DMS53 treated with DMSO at 0.1 percent for 48 hours (cell line): ENCODE data around the gene KRTAP2-4.
A peak's percentile ranks its signal among the peaks of the same experiment; 100 is the strongest.
"Not testable (repeated sequence)": the region's sequence is repeated elsewhere in the genome, so short reads cannot be mapped to it uniquely, and the experiment has no call there.

Experiments
- DNase-seq: peaks from one replicate; lab custom pipeline; 2025; ENCODE audit not compliant: unreplicated experiment; lab: John Stamatoyannopoulos, UW

The KRTAP2-4 gene

DNA sequence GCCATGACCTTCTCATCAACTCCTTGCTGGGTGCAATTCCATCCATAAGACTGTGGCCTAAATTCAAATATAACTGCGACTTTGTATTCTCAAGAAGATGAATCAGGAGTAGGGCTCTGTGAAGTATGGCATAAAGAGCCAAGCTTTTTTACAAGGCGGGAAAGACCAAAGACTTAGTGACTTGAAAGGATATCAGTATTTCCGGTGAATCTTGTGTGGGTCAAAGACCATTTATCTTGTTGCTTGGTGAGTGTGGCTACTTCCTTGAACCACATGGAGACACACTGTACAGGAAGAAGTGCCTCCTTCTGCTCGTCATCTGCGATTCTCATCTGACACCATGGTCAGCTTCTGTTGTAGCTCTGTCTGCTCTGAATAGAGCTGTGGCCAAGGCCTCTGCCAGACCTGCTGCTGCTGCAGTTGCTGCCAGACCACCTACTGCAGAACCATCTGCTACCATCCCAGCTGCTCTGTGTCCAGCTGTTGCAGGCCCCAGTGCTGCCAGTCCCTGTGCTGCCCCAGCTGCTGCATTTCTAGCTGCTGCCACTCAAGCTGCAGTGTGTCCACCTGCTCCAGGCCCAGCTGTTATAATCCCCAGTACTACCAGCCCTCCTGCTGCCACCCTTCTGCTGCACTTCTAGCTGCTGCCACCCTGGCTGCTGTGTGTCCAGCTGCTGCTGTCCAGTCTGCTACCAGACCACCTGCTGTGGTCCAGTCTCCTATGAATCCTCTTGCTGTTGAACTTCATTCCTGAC is 6.1 kb upstream of the KRTAP2-4 start:
- DNase-seq = peak; percentile 6

DNA sequence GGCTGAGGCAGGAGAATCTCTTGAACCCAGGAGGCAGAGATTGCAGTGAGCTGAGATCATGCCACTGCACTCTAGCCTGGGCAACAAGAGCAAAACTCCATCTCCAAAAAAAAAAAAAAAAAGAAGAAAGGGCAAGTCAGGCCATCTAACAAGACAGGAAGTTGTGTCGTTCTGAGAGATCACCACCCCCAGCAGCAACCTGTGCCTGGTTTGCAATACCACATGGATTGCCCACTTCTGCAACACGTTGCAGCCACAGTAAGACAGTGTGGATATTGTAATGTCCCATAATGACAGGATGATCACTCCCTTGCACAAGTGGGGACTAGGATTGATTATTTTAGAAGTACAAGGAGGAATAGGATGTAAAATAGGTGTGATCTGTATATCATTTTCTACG is 3.4 kb upstream of the KRTAP2-4 start:
- DNase-seq = no peak

DNA sequence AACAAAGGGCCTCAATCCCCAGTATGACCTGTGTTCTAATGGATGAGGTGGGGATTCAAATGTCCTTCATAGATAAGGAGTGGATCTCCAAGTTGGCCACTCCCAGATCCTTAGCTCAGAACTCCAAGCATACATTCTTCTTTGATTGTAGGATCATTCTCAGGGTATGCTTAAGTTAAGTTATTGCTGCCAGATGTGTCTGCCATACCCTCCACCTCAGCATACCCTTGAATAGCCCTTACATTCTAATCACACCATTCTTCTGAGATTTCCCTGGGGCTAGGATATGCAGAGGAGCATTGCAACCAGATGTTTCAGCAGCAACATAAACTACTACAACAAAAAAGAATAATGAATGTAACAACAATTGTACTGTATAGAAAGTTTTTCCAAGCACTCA is 1.6 kb upstream of the KRTAP2-4 start:
- no peak for DNase-seq

DNA sequence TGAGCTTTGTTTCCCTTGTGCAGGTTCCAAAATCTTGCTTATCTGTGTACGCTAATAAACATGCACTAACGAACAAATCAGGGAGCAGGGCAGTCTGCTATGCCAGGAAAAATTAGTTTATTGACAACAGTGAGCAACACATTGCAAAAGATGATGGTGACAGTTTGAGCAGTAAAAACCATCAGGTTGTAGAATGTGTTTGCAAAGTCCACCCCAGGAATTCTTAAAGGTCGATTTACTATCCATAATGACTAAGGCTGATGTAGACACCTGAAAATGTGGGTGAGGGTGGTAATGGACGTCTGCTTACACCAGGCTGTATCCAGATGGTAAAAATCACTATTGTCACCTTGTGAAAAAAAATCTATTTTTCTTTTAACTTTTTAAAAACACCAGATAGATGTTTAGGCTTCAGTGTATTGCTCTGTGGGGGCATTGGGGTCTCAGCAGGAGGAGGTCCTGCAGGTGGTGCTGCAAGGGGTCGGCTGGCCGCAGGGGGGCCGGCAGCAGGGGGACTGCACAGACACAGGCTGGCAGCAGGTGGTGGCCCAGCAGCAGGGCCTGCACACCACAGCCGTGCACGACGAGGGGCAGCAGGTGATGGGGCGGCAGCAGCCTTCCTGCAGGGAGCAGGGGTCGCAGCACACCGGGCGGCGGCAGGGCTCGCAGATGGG is 526 bp downstream of the KRTAP2-4 start:
- DNase-seq = not testable (repeated sequence)

DNA sequence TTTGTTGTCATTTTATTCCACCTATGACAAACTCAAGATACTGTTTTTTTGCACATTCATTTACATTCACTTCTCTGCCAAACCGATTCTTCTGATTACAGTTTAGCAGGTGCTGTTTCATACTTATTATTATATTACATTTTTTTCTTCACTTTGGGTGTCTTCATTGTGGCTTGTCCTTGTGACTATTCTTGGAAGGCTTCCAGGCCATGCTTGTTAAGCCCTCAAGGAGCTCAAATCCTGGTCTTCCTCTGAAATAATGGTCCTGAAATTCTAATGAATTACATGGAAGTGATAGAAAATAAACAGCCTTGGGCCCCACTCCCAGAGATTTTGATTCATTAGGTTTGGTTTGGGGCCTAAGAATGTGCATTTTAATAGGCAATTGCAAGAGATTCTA is 1.4 kb downstream of the KRTAP2-4 start:
- DNase-seq = no peak

DNA sequence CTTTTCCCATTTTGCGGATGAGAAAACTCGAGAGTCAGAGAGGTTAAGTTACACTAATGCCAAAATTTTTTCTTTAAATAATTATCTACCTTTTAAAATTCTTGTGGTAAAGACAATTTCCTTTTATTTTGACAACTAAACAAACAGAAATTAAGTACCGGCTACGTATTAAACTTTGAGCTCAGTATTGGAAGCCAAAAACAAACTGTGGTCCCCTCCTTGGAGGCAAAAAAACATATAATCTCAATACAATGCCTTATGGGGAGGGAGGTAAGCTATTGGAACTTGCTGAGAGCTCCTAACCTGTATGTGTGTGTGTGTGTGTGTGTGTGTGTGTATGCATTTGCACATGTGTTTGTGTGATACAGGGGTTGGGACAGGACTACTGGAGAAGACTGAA is 2.2 kb downstream of the KRTAP2-4 start:
- DNase-seq = no peak

DNA sequence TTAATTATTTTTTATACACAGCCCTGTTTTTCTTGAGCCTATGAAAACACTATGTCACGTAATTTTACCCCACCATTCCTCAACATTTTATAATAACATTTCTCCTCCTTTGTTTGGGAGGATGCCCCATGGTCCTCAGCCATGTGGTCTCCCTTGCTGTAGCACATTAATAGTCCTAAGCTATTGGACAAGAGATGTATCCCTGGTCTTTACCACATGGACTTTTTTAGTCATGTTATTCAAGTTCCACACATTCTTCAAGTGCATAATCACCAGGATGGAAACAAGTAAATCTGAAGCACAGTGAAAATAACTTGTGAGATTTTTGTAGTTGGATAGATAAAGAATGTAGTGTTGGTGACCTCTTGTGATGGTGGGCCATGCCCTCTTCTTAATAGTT is 3.7 kb downstream of the KRTAP2-4 start:
- no peak for DNase-seq

DNA sequence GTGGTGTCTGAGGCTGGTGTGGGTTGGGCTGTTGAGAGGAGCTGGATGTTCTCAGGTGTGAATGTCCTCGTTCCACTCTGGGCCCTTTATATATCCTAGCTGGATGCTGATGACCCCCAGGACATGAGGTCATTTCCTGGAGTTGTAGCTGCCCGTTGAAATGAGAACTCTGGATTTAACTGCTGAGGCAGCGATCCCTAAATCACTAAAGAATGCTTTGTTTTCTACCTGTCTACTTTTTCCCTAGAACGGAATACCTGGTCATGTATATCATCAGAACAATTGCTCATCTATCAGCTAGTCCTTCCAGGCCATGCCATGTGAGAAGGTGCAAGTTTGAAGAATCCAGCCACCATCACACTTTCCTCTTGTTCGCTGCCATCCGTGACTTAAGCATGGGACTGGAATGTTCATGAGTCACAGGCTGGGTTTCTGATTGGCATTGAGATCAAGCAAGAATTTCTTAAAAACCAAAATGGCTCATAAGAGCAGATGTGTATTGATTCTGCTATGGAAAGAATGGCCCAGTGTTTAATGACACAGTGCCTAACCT is 5.6 kb downstream of the KRTAP2-4 start, which contains the start of gene KRTAP2-3:
Gene KRTAP2-3 (minus strand): TSS at position 63 of the 553 bp plus-strand sequence. CDS start 64 bp downstream, outside the sequence.
- no peak for DNase-seq

DNA sequence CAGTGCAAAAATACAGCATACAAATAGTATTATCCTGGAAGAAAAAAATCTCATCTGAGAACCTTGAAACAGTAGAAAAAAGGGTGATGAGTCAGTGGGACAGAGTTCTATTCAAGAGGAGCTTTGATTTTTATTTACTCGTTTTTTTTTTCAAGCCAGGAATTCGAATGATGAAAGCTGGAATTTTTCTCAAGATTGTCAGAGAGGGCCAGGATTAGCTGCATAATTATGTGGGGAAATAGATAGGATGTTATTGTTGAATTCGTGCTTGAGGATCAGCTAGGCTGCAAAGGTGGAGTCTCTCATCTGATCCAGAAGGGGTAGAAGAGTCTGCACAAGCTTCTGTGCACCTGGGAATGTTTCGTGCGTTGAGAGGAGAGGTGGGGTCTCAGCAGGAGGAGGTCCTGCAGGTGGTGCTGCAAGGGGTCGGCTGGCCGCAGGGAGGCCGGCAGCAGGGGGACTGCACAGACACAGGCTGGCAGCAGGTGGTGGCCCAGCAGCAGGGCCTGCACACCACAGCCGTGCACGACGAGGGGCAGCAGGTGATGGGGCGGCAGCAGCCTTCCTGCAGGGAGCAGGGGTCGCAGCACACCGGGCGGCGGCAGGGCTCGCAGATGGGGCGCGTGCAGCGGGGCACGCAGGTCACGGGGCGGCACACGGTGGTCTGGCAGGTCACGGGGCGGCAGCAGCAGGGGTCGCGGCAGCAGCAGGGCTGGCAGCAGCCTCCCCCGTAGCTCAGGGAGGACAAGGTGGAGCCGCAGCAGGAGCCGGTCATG is 6.2 kb downstream of the KRTAP2-4 start:
- not testable (repeated sequence) for DNase-seq

DNA sequence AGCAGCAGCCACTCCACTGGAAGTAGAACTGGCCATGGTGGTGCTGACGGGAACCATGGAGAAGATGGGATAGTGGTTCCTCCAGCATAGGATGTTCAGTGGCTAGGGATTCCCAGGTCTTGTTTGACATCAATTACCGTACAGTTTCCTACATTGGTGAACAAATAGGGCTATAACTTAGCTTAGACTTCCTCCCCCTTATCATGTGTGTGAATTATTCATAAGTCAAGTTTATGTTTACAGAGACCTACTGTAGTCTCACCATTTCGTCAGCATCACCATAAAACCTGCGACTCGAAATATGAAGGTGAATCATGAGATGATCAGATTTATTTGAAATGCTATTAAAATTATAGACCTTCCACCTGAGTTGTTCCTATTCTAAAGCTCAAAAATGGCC is 6.9 kb downstream of the KRTAP2-4 start:
- DNase-seq = no peak

DNA sequence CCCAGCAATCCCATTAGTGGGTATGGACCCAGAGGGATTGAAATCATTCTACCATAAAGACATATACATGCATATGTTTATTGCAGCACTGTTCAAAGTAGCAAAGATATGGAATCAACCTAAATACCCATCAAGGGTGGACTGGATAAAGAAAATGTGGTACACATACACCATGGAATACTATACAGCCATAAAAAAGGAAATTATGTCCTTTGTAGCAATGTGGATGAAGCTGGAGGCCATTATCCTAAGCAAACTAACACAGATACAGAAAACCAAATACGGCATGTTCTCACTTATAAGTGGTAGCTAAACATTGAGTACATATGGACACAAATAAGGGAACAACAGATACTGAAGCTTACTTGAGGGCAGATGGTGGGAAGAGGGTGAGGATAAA is 8.1 kb downstream of the KRTAP2-4 start:
- DNase-seq = no peak

DNA sequence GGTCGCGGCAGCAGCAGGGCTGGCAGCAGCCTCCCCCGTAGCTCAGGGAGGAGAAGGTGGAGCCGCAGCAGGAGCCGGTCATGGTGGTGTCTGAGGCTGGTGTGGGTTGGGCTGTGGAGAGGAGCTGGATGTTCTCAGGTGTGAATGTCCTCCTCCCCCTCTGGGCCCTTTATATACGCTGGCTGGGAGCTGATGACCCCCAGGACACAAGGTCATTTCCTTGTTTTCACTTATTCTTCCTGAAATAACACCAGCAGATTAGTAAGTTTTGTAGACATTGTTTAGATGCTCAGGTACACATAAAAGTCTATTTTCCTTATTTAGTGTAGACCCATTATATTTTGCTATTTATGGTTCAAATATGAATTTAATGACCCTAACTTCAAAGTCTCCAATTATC is 10.5 kb downstream of the KRTAP2-4 start, which contains the start of gene KRTAP2-2:
Gene KRTAP2-2 (minus strand): TSS at position 101 of the 400 bp plus-strand sequence. CDS start 19 bp downstream, at position 82.
- not testable (repeated sequence) for DNase-seq

DNA sequence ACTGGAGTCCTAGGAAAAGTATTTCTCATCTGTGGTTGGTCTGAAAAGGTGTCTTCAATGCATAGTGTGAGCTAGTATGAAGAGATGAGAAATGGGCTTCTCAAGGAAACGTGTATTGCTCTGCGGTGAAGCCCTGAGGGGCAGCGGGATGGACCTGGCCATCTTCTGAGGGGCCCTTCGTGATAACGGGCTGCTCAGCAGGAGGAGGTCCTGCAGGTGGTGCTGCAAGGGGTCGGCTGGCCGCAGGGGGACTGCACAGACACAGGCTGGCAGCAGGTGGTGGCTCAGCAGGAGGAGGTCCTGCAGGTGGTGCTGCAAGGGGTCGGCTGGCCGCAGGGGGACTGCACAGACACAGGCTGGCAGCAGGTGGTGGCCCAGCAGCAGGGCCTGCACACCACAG is 11.1 kb downstream of the KRTAP2-4 start:
- DNase-seq = not testable (repeated sequence)

DNA sequence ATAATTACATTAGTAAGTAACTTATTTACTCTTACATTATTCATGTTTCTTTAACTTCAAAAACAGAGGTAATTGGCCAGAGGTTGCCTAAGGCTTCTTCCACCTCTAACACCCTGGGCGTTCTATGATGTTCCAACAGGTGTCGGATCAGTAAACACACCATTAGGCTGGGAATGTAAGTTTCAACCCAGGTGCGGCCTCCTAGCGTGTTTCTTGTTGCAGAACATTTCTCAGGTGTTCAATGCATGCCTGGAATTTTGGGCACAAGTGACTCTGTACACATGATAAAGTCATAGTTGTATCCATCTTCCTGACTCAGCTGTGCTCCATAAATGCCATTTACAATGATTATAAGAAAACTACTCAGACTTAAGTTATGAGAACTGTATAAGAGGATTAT is 11.7 kb downstream of the KRTAP2-4 start:
- no peak for DNase-seq

DNA sequence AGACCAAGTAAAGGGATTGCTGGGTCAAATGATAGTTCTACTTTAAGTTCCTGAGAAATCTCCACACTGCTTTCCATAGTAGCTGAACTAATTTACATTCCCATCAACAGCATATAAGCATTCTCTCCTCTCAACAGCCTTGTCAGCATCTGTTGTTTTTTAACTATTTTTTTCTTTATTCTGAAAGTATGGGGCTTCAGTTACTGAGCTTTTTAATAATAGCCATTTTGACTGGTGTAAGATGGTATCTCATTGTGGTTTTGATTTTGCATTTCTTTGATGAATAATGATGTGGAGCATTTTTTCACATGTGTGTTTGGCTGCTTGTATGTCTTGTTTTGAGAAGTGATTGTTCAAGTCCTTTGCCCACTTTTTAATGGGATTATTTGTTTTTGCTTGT is 13.1 kb downstream of the KRTAP2-4 start:
- no peak for DNase-seq

DNA sequence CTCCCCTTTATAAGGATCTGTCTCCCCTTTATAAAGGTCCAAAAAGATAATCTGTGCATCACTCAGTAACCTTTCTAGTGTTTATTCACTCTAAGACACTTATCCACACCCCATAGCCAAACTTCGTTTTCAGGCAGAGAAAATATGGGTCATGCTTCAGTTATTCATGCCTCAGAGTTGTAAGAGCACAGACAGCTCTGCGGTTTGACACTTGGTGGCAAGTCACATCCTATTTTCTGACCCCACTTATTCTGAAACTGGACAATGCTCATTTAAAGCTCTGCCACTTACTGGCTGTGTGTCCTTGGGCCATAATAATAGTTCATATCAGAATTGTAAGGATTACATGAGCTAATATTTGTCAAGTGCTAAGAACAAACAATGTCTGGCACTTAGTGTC is 16.6 kb downstream of the KRTAP2-4 start:
- no peak for DNase-seq

DNA sequence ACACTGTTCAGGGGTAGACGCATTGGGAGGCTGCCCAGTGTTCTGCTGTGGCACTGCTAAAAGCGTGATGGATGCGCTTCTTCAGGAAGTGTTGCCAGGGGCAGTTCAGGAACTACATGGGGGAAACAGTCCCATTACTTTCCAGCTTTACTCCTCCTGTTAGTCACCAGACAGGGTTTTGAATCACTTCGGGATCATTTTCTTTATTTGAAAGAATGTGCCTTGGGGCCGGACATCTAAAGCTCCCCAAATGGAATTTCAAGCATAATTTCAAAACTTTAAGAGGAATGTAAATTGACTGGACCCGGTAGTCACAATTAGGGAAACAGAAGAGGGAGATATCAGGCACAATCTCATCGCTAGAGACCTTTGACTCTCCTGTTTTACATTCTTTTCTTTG is 17.2 kb downstream of the KRTAP2-4 start:
- DNase-seq = no peak

DNA sequence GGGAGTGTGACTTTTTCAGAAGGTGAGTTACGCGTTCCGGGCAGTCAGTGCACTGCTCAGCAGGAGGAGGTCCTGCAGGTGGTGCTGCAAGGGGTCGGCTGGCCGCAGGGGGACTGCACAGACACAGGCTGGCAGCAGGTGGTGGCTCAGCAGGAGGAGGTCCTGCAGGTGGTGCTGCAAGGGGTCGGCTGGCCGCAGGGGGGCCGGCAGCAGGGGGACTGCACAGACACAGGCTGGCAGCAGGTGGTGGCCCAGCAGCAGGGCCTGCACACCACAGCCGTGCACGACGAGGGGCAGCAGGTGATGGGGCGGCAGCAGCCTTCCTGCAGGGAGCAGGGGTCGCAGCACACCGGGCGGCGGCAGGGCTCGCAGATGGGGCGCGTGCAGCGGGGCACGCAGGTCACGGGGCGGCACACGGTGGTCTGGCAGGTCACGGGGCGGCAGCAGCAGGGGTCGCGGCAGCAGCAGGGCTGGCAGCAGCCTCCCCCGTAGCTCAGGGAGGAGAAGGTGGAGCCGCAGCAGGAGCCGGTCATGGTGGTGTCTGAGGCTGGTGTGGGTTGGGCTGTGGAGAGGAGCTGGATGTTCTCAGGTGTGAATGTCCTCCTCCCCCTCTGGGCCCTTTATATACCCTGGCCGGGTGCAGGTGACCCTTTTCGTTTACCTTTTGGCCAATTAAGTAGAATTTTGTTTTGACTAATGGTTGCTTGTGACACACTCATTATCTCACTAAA is 18.8 kb downstream of the KRTAP2-4 start, which contains the start of gene KRTAP2-1:
Gene KRTAP2-1 (minus strand): TSS at position 582 of the 731 bp plus-strand sequence. CDS start 49 bp downstream, at position 533.
- DNase-seq = not testable (repeated sequence)

DNA sequence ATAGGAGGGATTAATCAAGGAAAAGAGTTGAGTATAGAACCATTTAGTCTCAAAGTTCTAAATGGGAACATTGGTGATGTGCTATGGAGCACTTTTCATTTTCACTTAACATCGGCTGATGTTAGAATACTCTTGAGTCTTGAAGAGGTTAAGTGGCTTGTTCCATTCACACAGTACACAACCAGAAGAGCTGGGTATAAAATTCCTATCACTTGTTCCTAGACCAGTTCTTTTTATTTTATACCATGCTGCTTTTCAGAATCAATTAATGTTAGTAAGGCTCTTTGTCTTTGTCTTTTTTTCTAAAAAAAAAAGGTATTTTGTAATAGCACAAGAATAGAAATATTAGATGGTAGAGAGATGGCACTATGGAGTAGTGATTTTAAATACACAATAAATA is 22.7 kb downstream of the KRTAP2-4 start:
- no peak for DNase-seq

DNA sequence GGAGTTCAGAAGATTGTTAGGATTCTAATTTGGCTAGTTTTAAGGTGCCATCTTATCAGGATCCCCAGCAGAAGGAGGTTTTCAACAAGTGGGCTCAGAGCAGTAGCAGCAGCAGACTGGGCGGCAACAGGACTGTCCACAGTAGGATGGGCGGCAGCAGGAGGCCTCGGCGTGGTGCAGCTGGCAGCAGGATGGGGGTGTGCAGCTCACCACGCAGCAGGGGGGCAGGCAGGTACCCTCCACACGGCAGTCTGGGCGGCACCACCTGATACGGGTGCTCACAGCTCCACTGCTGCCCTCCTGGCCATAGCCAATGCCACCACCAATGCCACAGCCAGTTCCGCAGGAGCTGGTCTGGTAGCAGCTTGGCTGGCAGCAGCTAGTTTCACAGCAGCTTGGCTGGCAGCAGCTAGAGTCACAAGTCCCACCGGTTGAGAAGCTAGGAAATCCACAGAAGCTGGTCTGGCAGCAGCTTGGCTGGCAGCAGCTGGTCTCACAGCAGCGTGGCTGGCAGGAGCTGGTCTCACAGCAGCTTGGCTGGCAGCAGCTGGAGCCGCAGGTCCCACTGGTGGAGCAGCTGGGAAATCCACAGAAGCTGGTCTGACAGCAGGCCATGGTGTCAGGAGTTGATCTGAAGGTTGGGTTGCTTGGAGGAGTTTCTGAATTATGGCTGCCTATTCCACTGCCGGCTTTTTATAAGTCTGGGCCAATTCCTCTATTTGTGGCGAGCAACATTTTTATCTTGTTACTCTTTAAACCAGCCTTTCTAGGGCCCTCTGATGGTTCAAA is 24.7 kb downstream of the KRTAP2-4 start, which contains the start of gene KRTAP1-1:
Gene KRTAP1-1 (minus strand): TSS at position 668 of the 789 bp plus-strand sequence. CDS start 53 bp downstream, at position 615.
- not testable (repeated sequence) for DNase-seq
